Endometrium (tissue), 2 donors: Measurements from ENCODE around the gene RPL13A.
"Not testable (repeated sequence)": the region's sequence is repeated elsewhere in the genome, so short reads cannot be mapped to it uniquely, and the experiment has no call there.

Experiments
- FAIRE-seq: peaks from 2 replicates; lab custom pipeline; 2012; peaks lifted over from hg19 to GRCh38; lab: Jason Lieb, UNC
- donor health status: control.
- donor health status: control.

Gene RPL13A

GRCh38 chr19:49487277-49488045, at the start of gene RPL13A:
RPL13A (plus strand) TSS chr19:49487608; CDS start chr19:49487630, 22 bp downstream.
- peak; percentile 95 for FAIRE-seq

GRCh38 chr19:49438261-49438660, 49.1 kb upstream of the RPL13A start:
- no peak for FAIRE-seq

DNA sequence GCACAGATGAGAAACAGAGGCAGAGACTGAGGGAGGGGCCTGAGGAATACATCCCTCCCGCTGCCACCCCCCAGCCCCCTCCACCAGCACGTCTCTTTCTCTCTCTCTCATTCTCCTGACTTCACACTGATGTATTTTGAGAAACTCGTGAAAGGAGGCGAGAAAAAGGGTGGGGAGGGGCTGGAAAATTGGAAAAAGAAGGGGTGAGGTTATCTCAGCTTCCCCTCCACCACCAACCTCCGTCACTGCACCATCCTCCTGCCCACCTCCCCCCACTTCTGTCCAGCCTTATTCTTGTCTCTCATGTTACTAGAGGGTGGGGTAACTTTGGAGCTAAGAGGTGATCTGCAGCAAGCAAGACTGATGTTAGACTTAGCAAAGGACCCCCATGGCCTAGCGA, 47.6 kb upstream of the RPL13A start:
- FAIRE-seq, result no peak

GRCh38 chr19:49440439-49441209, 46.8 kb upstream of the RPL13A start:
- no peak for FAIRE-seq

DNA sequence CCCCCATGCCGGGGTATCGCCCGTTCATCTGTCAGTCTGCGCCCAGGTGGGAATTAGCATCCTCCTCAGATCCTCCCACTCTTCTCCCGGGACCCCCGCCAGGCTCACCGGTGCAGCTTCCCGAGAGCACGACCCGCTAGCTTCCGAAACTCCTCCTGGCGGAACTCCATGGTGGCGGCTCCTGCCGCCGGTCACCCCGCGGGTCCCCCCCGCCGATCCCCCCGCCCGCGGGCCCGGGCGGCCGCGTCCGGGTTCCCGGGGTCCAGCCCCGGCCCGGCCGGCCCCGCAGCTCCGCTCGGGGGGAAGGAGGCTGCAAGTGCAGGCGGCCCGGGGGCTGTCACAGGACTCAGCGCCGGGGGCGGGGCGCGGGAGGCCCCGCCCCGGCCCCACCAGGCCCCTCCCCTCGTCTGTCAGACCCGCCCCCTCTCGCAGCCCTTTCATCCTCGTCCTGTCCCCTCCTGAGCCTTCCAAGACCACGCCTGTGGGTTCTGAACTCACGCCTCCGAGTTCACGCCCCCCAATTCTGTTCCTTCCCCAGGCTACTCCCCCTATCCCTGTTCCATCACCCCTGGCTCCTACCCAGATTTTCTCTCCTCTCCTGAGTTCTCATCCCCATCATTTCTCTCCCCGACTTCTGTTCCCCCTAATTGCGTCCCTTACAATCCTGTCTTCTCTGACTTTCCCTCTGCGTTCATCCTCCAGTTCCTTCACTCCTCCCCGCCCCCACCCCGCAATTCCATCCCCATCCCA, 46.0 kb upstream of the RPL13A start, which contains the start of gene SLC17A7:
SLC17A7 (minus strand) TSS at position 318 of the 750 bp plus-strand sequence; CDS start at position 170, 148 bp downstream.
- FAIRE-seq, result no peak

DNA sequence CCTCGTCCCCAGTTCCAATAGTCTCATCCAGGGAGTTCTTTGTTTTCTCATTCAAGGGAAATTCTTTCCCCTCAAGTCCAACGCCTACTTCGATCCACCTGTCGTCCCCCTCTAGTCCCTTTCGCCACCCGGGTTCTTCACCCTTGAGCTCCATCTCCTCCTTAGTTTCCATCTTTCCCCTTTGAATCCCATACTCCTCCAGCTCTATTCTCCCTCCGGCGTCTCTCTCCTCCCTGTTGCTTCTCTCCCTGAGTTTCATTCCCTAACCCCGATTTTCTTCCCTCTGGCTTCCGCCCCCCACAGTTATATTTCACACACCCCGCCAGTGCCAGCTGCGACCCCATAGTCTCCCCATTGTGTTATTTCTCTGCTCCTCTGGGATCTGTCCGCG, 45.5 kb upstream of the RPL13A start:
- no peak for FAIRE-seq

DNA sequence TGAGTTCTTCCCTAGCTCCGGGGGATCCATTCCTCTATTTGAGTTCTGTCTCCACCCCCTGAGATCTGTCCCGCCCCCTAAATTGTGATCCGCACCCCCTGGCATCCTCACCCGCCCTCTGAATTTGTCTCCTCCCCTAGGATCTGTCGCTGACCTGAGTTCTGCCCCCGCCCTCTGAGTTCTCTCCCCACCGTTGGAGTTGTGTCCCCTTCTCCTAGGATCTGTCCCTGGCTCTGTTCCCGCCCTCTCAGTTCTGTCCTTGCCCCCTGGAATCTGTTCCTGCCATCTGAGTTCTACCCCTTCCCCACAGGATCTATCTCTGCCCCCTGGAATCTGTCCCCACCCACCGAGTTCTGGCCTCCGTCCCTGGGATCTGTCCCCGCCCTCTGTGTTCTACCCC, 45.1 kb upstream of the RPL13A start:
- FAIRE-seq, result no peak

GRCh38 chr19:49442771-49443365, 44.5 kb upstream of the RPL13A start:
- no peak for FAIRE-seq

GRCh38 chr19:49443366-49444099, 43.9 kb upstream of the RPL13A start:
- peak; percentile 80 for FAIRE-seq

- FAIRE-seq, result not testable (repeated sequence)
These were observed 43.2 kb upstream of the RPL13A start for GRCh38 chr19:49444100-49444700.

GRCh38 chr19:49445997-49446396, 41.4 kb upstream of the RPL13A start:
- FAIRE-seq, result no peak

- no peak for FAIRE-seq
These were observed 39.6 kb upstream of the RPL13A start for GRCh38 chr19:49447485-49448431.

GRCh38 chr19:49448432-49448786, 39.0 kb upstream of the RPL13A start:
- FAIRE-seq, result no peak

DNA sequence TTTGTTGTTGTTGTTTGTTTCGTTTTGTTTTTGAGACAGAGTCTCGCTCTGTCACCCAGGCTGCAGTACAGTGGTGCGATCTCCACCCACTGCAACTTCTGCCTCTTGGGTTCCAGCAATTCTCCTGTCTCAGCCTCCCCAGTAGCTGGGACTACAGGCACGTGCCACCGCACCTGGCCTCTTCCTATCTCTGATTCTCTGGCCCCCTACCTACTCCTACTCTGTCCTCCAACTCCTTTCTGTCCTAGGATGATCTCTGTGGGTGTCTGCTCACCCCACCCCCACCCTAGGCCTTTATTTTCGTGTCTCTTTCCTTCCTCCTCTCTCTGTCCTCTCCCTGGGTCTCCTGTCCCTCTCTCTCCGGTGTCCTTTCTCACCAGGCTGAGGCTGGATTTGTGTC, 37.0 kb upstream of the RPL13A start:
- no peak for FAIRE-seq

GRCh38 chr19:49451430-49452181, 35.8 kb upstream of the RPL13A start, which contains the start of gene PIH1D1:
PIH1D1 (minus strand) TSS chr19:49451814; CDS start chr19:49451574, 240 bp downstream.
- peak; percentile 93 for FAIRE-seq

- peak; percentile 62 for FAIRE-seq
These were observed 34.2 kb upstream of the RPL13A start, which contains the start of gene ALDH16A1 for GRCh38 chr19:49453013-49453756. ALDH16A1 (plus strand) TSS chr19:49453225; CDS start chr19:49453332, 107 bp downstream.

DNA sequence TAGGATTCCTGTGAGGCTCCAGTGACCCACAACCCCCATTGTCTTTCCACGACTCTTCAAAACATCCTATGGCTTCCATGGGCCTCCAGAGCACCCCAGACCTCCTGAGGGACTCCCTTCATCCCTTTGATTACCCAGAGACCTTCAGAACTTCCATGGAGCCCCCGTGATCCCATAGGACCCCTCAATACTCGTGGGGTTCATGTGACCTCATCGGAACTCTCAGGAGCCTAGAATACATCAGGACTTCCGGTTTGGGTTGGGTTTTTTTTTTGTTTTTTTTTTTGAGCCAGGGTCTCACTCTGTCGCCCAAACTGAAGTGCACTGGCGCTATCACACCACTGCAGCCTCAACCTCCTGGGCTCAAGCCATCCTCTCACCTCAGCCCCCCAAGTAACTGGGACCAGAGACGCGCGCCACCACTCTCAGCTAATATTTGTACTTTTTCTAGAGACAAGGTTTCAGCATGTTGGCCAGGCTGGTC, 33.6 kb upstream of the RPL13A start:
- FAIRE-seq, result no peak

GRCh38 chr19:49455773-49456172, 31.6 kb upstream of the RPL13A start:
- peak; percentile 97 for FAIRE-seq
